Parathyroid adenoma (tissue), 2 donors: ENCODE data around the gene TRMT10C.

ENCODE experiments used
- H2AFZ ChIP-seq: fragments of 300-600 bp; sonication (generic); one replicate; pipeline ENCODE4 v1.7.0; 2017; ENCODE audit warnings: antibody characterized with exemption, mild to moderate bottlenecking
- H3K27ac ChIP-seq: fragments of 300-600 bp; sonication (generic); one replicate; pipeline ENCODE4 v1.7.0; 2017
- H3K27me3 ChIP-seq: fragments of 300-600 bp; sonication (generic); one replicate; pipeline ENCODE4 v1.7.0; 2017; ENCODE audit warnings: low read length; ENCODE audit not compliant: control insufficient read depth, insufficient read depth
- H3K36me3 ChIP-seq: fragments of 300-600 bp; sonication (generic); one replicate; pipeline ENCODE4 v1.7.0; 2017; ENCODE audit warnings: low read length; ENCODE audit not compliant: control insufficient read depth, insufficient read depth
- H3K4me1 ChIP-seq: fragments of 300-600 bp; sonication (generic); one replicate; pipeline ENCODE4 v1.7.0; 2017; ENCODE audit warnings: control low read depth
- H3K4me2 ChIP-seq: fragments of 300-600 bp; sonication (generic); one replicate; pipeline ENCODE4 v1.7.0; 2017; ENCODE audit warnings: low read length
- H3K4me3 ChIP-seq: fragments of 300-600 bp; sonication (generic); one replicate; pipeline ENCODE4 v1.7.0; 2017; ENCODE audit warnings: low read depth, low read length
- H3K79me2 ChIP-seq: fragments of 300-600 bp; sonication (generic); one replicate; pipeline ENCODE4 v1.7.0; 2017; ENCODE audit warnings: control low read depth
- H3K9ac ChIP-seq: fragments of 300-600 bp; sonication (generic); one replicate; pipeline ENCODE4 v1.7.0; 2017; ENCODE audit warnings: mild to moderate bottlenecking
- H3K9me3 ChIP-seq: fragments of 300-600 bp; sonication (generic); one replicate; pipeline ENCODE4 v1.7.0; 2017; ENCODE audit warnings: low read length; ENCODE audit not compliant: control insufficient read depth
- CTCF ChIP-seq: fragments of 300-600 bp; sonication (generic); IDR thresholded peaks from one replicate; pipeline ENCODE4 v1.7.0; 2017; ENCODE audit warnings: antibody characterized with exemption, mild to moderate bottlenecking
- donor health status: primary hyperparathyroidism.

TRMT10C gene

GRCh38 chr3:101529816-101530685, 31.6 kb upstream of the TRMT10C start:
- TF ChIP-seq CTCF, result no peak

GRCh38 chr3:101530686-101531047, 31.0 kb upstream of the TRMT10C start:
- TF ChIP-seq CTCF, result no peak
- Histone ChIP-seq H3K36me3 (no peaks in the 10 kb centered on the region), H3K4me1 (no peaks in the 10 kb centered on the region), H3K4me2 (no peak overlapping the region), H3K27me3 (no peaks in the 10 kb centered on the region), H3K4me3 (no peak overlapping the region), H3K9ac (no peak overlapping the region), H3K9me3 (no peaks in the 10 kb centered on the region), H3K27ac (no peak overlapping the region), H3K79me2 (no peaks in the 10 kb centered on the region), H2AFZ (no peak overlapping the region)

More at GRCh38 chr3:101529816-101530685, 31.6 kb upstream of the TRMT10C start:
- H3K9ac ChIP-seq, result no peak overlapping the region
- no peak overlapping the region for H3K4me3 ChIP-seq
- H3K79me2 ChIP-seq, result no peaks in the 10 kb centered on the region
- no peaks in the 10 kb centered on the region for H3K27me3 ChIP-seq
- H3K4me2 ChIP-seq, result no peak overlapping the region
- H2AFZ ChIP-seq, result no peak overlapping the region
- no peaks in the 10 kb centered on the region for H3K4me1 ChIP-seq
- H3K9me3 ChIP-seq, result no peaks in the 10 kb centered on the region
- no peak overlapping the region for H3K27ac ChIP-seq
- H3K36me3 ChIP-seq, result no peaks in the 10 kb centered on the region

GRCh38 chr3:101531473-101532086, 30.1 kb upstream of the TRMT10C start:
- Histone ChIP-seq H2AFZ (no peak overlapping the region), H3K4me2 (no peak overlapping the region), H3K27ac (no peak overlapping the region), H3K27me3 (no peaks in the 10 kb centered on the region), H3K9me3 (no peaks in the 10 kb centered on the region), H3K79me2 (no peaks in the 10 kb centered on the region), H3K36me3 (no peaks in the 10 kb centered on the region), H3K4me1 (no peaks in the 10 kb centered on the region), H3K9ac (no peak overlapping the region), H3K4me3 (no peak overlapping the region)
- TF ChIP-seq CTCF, result no peak

- Histone ChIP-seq H3K36me3 (no peaks in the 10 kb centered on the region), H3K9me3 (no peaks in the 10 kb centered on the region), H3K27me3 (no peaks in the 10 kb centered on the region), H2AFZ (no peak overlapping the region), H3K4me1 (no peaks in the 10 kb centered on the region), H3K4me2 (no peak overlapping the region), H3K27ac (no peak overlapping the region), H3K4me3 (no peak overlapping the region), H3K9ac (no peak overlapping the region), H3K79me2 (no peaks in the 10 kb centered on the region)
- no peak for TF ChIP-seq CTCF
Observed at GRCh38 chr3:101532783-101533602, 28.7 kb upstream of the TRMT10C start.
